SK-N-SH (cell line): ENCODE data around the gene CAPS2. TPM values are rescaled to one million over a fixed set of nuclear protein-coding genes. Genes with fewer than 3 reads are reported as not detected.
A peak's percentile ranks its signal among the peaks of the same experiment; 100 is the strongest.

Experiments
- CTCF ChIA-PET: fragments of 300-600, 350-600 bp; formaldehyde crosslinking; extraction: SDS; loops from one replicate; lab custom pipeline; 2021; lab: Yijun Ruan, JAX
- POLR2A ChIA-PET: fragments of 350-600 bp; sonication (Branson Sonifier 250); formaldehyde crosslinking; extraction: SDS; loops from one replicate; lab custom pipeline; 2020; ENCODE audit warnings: antibody characterized with exemption, inconsistent platforms; lab: Yijun Ruan, JAX
- DNase-seq: peaks from one replicate; pipeline ENCODE4 v3.0.0; 2012
- H2AFZ ChIP-seq: fragments of 200-600 bp; sonication (generic); 2 replicates; pipeline ENCODE4 v1.8.1; 2016; ENCODE audit warnings: antibody characterized with exemption, mild to moderate bottlenecking, low read depth
- H3F3A ChIP-seq: fragments of 200-600 bp; sonication (generic); replicated peaks from 2 replicates; pipeline ENCODE3; 2016; ENCODE audit warnings: antibody characterized with exemption, mild to moderate bottlenecking; ENCODE audit not compliant: insufficient read depth
- H3K27ac ChIP-seq, 2 experiments: fragments of 200-500 bp in 1 of 2; fragments of 200-600 bp in 1 of 2; sonication (Bioruptor generic) in 1 of 2; sonication (generic), shearing (Covaris generic) in 1 of 2; 2 replicates each; pipeline versions ENCODE4 v1.5.1 to v1.6.1; 2014 to 2016; ENCODE audit warnings: low read depth in 2 of 2, inconsistent platforms in 1 of 2, low read length in 1 of 2, mild to moderate bottlenecking in 1 of 2, mixed read lengths in 1 of 2
- H3K27me3 ChIP-seq: fragments of 200-600 bp; sonication (generic), shearing (Covaris generic); 2 replicates; pipeline ENCODE4 v1.6.1; 2016; ENCODE audit warnings: mixed run types; ENCODE audit not compliant: insufficient read depth
- H3K36me3 ChIP-seq, 2 experiments: fragments of 200-500 bp in 1 of 2; fragments of 200-600 bp in 1 of 2; sonication (Bioruptor generic) in 1 of 2; sonication (generic) in 1 of 2; replicated peaks in 1 of 2; 2 replicates each; pipeline versions ENCODE3 to v1.5.1; 2014 to 2016; ENCODE audit warnings: low read length in 1 of 2, mild to moderate bottlenecking in 1 of 2; ENCODE audit not compliant: insufficient read depth in 2 of 2, control insufficient read depth in 1 of 2
- H3K4me1 ChIP-seq, 2 experiments: fragments of 200-500 bp in 1 of 2; fragments of 200-600 bp in 1 of 2; sonication (Bioruptor generic) in 1 of 2; sonication (generic), shearing (Covaris generic) in 1 of 2; 2 replicates each; pipeline versions ENCODE4 v1.5.1 to v1.6.1; 2014 to 2016; ENCODE audit warnings: low read depth in 1 of 2, low read length in 1 of 2, mixed run types in 1 of 2; ENCODE audit not compliant: insufficient read depth in 2 of 2, control insufficient read depth in 1 of 2
- H3K4me2 ChIP-seq: fragments of 200-600 bp; sonication (generic), shearing (Covaris generic); 2 replicates; pipeline ENCODE4 v1.6.1; 2017; ENCODE audit warnings: mixed run types
- H3K4me3 ChIP-seq, 2 experiments: fragments of 200-500 bp in 1 of 2; fragments of 200-600 bp in 1 of 2; sonication (Bioruptor generic) in 1 of 2; sonication (generic), shearing (Covaris generic) in 1 of 2; 2 replicates each; pipeline versions ENCODE4 v1.5.1 to v1.8.1; 2014 to 2016; ENCODE audit warnings: low read depth in 2 of 2, inconsistent platforms in 1 of 2, low read length in 1 of 2, mild to moderate bottlenecking in 1 of 2, mixed read lengths in 1 of 2, moderate library complexity in 1 of 2
- H3K79me2 ChIP-seq: fragments of 200-600 bp; sonication (generic); 2 replicates; pipeline ENCODE4 v1.8.1; 2017; ENCODE audit warnings: mild to moderate bottlenecking; ENCODE audit not compliant: insufficient read depth
- H3K9ac ChIP-seq: fragments of 200-600 bp; sonication (generic); 2 replicates; pipeline ENCODE4 v1.6.1; 2017; ENCODE audit warnings: mixed run types
- H3K9me2 ChIP-seq: fragments of 200-600 bp; sonication (generic); 2 replicates; pipeline ENCODE4 v1.6.1; 2017; ENCODE audit warnings: mixed run types
- H3K9me3 ChIP-seq: fragments of 200-600 bp; sonication (generic); 2 replicates; pipeline ENCODE4 v1.6.1; 2017; ENCODE audit warnings: mixed run types, mild to moderate bottlenecking, moderate library complexity
- H4K20me1 ChIP-seq: fragments of 200-600 bp; sonication (generic); 2 replicates; pipeline ENCODE4 v1.6.1; 2017; ENCODE audit warnings: mild to moderate bottlenecking, mixed run types; ENCODE audit not compliant: insufficient read depth
- CHD2 ChIP-seq: fragments of 150-350 bp; IDR thresholded peaks from 2 replicates; pipeline ENCODE4 v1.6.1; 2018; ENCODE audit warnings: low read length; ENCODE audit not compliant: partially characterized antibody
- CTCF ChIP-seq: fragments of 200-600 bp; sonication (generic); IDR thresholded peaks from 2 replicates; pipeline ENCODE4 v1.6.1; 2017; ENCODE audit warnings: antibody characterized with exemption, mild to moderate bottlenecking, moderate library complexity
- EP300 ChIP-seq, 2 experiments: IDR thresholded peaks; 2 replicates each; pipeline versions ENCODE4 v1.4.0 to v1.6.1; 2012; ENCODE audit warnings: borderline replicate concordance in 1 of 2, low read depth in 1 of 2, low read length in 1 of 2
- EZH2phosphoT487 ChIP-seq: fragments of 200-600 bp; sonication (generic); IDR thresholded peaks from 2 replicates; pipeline ENCODE4 v1.6.1; 2017; ENCODE audit warnings: low read depth, mixed run types, mild to moderate bottlenecking, antibody characterized with exemption, moderate library complexity, borderline replicate concordance
- FOSL2 ChIP-seq: IDR thresholded peaks from 2 replicates; pipeline ENCODE4 v1.4.0; 2012; ENCODE audit warnings: low read depth, mild to moderate bottlenecking, moderate library complexity, borderline replicate concordance
- FOXM1 ChIP-seq: IDR thresholded peaks from 2 replicates; pipeline ENCODE4 v1.4.0; 2012; ENCODE audit warnings: low read depth, mild to moderate bottlenecking
- GABPA ChIP-seq: IDR thresholded peaks from 2 replicates; pipeline ENCODE4 v1.4.0; 2012; ENCODE audit warnings: low read depth, mild to moderate bottlenecking
- IRF3 ChIP-seq: fragments of 150-350 bp; IDR thresholded peaks from 2 replicates; pipeline ENCODE4 v1.6.1; 2016; ENCODE audit warnings: mild to moderate bottlenecking, low read depth, low read length
- MEF2A ChIP-seq: IDR thresholded peaks from 2 replicates; pipeline ENCODE4 v1.4.0; 2012; ENCODE audit warnings: low read depth, borderline replicate concordance
- MXI1 ChIP-seq: IDR thresholded peaks from 2 replicates; pipeline ENCODE4 v1.6.1; 2012; ENCODE audit warnings: mild to moderate bottlenecking, low read depth, low read length, improper control_type of control experiment
- NFIC ChIP-seq: IDR thresholded peaks from 2 replicates; pipeline ENCODE4 v1.4.0; 2012; ENCODE audit warnings: borderline replicate concordance
- PBX3 ChIP-seq: IDR thresholded peaks from 2 replicates; pipeline ENCODE4; 2012
- REST ChIP-seq: IDR thresholded peaks from 2 replicates; pipeline ENCODE4 v1.6.1; 2012; ENCODE audit warnings: mild to moderate bottlenecking, low read depth, low read length, moderate library complexity
- SMC3 ChIP-seq: IDR thresholded peaks from 2 replicates; pipeline ENCODE4 v1.6.1; 2012; ENCODE audit warnings: low read depth, low read length, improper control_type of control experiment
- TAF1 ChIP-seq: IDR thresholded peaks from 2 replicates; pipeline ENCODE4 v1.6.1; 2012; ENCODE audit warnings: low read depth, mild to moderate bottlenecking, low read length, moderate library complexity, borderline replicate concordance
- TEAD4 ChIP-seq: IDR thresholded peaks from 2 replicates; pipeline ENCODE4 v1.4.0; 2012; ENCODE audit warnings: mild to moderate bottlenecking, borderline replicate concordance; ENCODE audit not compliant: insufficient read depth
- USF2 ChIP-seq: fragments of 150-350 bp; IDR thresholded peaks from 2 replicates; pipeline ENCODE4 v1.6.1; 2017; ENCODE audit warnings: antibody characterized with exemption, low read length, low read depth, borderline replicate concordance
- YY1 ChIP-seq: IDR thresholded peaks from 2 replicates; pipeline ENCODE4 v1.4.0; 2012; ENCODE audit warnings: low read depth, mild to moderate bottlenecking
- WGBS: methylation state at CpG from one replicate; pipeline ENCODE4 v1.1.6; 2017; ENCODE audit warnings: low lambda C conversion rate; 5-methylcytosine and 5-hydroxymethylcytosine counted together
- polyA plus RNA-seq, 3 experiments: library from polyadenylated mRNA; depleted of rRNA; stranded (reverse); fragments of >200 nt; gene quantifications; 2 replicates each; pipeline ENCODE4 v1.2.3, GENCODE V29; 2012

CAPS2 gene
- polyA plus RNA-seq, 1 of the 3 experiments (the other 2 are of a cell fraction): 5.7 TPM

- Histone ChIP-seq H3F3A (no peaks in the 10 kb centered on the region), H3K36me3 (peaks cover 0 to 3% of the 10 kb centered on the region in 2 experiments), H4K20me1 (no peaks in the 10 kb centered on the region), H3K4me1 (no peaks in the 10 kb centered on the region), H3K9ac (no peak overlapping the region), H3K4me2 (0 out of 2 replicates have a peak overlapping the region, but pooled peaks have one; percentile 8), H3K9me3 (no peaks in the 10 kb centered on the region), H3K79me2 (no peaks in the 10 kb centered on the region), H3K9me2 (no peaks in the 10 kb centered on the region), H2AFZ (peak overlapping the region; percentile 31; the same call in 1 of the 2 replicates), H3K27ac (no peak overlapping the region), H3K27me3 (no peaks in the 10 kb centered on the region), H3K4me3 (no peak overlapping the region)
- ChIA-PET CTCF (interaction anchor here (1.4 kb wide), 1 partner anchor 11 kb away, joined by 6 read pairs; the partner anchor contains the start of gene GLIPR1L1), POLR2A (no interaction called here)
- TF ChIP-seq NFIC: no peak
- TF ChIP-seq FOSL2: 0 out of 2 replicates have a peak, but pooled peaks have one; percentile 4
- TF ChIP-seq EZH2phosphoT487: no peak
- TF ChIP-seq MXI1: no peak
- no peak for DNase-seq
- 0% methylated on average over 1 of the region's 1 CpG for WGBS
These were observed 7.7 kb downstream of the CAPS2 start for GRCh38 chr12:75322464-75322863.

- CTCF ChIA-PET: interaction anchor here (1.9 kb wide), 1 partner anchor 16 kb away, joined by 7 read pairs; the partner anchor contains the start of gene GLIPR1L1
These were observed 12.3 kb downstream of the CAPS2 start for GRCh38 chr12:75317784-75318183.

More at GRCh38 chr12:75317784-75318183, 12.3 kb downstream of the CAPS2 start:
- no peak overlapping the region for H3K4me3 ChIP-seq
- no peaks in the 10 kb centered on the region for H3K27me3 ChIP-seq
- H4K20me1 ChIP-seq: no peaks in the 10 kb centered on the region
- POLR2A ChIA-PET: interaction anchor here (0.5 kb wide), 1 partner anchor 131 kb away, joined by 3 read pairs; no protein-coding TSS in a partner anchor
- H3K4me1 ChIP-seq: peaks cover 0 to 13% of the 10 kb centered on the region in 2 experiments; a peak in 2 of 4 replicates
- H3K27ac ChIP-seq: no peak overlapping the region
- H3K9me2 ChIP-seq: no peaks in the 10 kb centered on the region
- H3K9ac ChIP-seq: no peak overlapping the region
- H3K4me2 ChIP-seq: no peak overlapping the region
- H3K36me3 ChIP-seq: peaks cover 0 to 3% of the 10 kb centered on the region in 2 experiments
- H2AFZ ChIP-seq: no peak overlapping the region
- TF ChIP-seq PBX3 (no peak), CTCF (no peak), FOXM1 (no peak), EP300 (IDR thresholded peaks at IDR 0.05; ENCODE audit: borderline replicate concordance in 1 of 2, low read depth in 1 of 2, low read length in 1 of 2) (no peak), REST (no peak), CHD2 (no peak), GABPA (no peak), SMC3 (no peak), MEF2A (no peak), TAF1 (no peak), TEAD4 (no peak), YY1 (no peak), USF2 (no peak), IRF3 (no peak)
- TF ChIP-seq, all 33 proteins: peak for 0
- DNase-seq: no peak
- WGBS: 89% methylated on average over 3 of the region's 3 CpGs
- Histone ChIP-seq H3F3A (no peaks in the 10 kb centered on the region), H3K9me3 (no peaks in the 10 kb centered on the region), H3K79me2 (no peaks in the 10 kb centered on the region)
